SH-SY5Y (cell line): ENCODE results near the gene C13orf46.

ENCODE experiments used
- GATA2 ChIP-seq: IDR thresholded peaks from 2 replicates; pipeline ENCODE4 v1.6.1; 2011; ENCODE audit warnings: mild to moderate bottlenecking, low read depth, low read length
- GATA3 ChIP-seq: IDR thresholded peaks from 2 replicates; pipeline ENCODE4 v1.6.1; 2011; ENCODE audit warnings: low read depth, mild to moderate bottlenecking, low read length, moderate library complexity

- TF ChIP-seq GATA3 (no peak), GATA2 (no peak)
Measured at GRCh38 chr13:113996912-113997745, 23.3 kb upstream of the C13orf46 start.
